SK-N-SH (cell line): ENCODE measurements around the gene PROX2. TPM values are rescaled to one million over a fixed set of nuclear protein-coding genes. Genes with fewer than 3 reads are reported as not detected.

Experiments
- CTCF ChIA-PET: fragments of 300-600, 350-600 bp; formaldehyde crosslinking; extraction: SDS; loops from one replicate; lab custom pipeline; 2021; lab: Yijun Ruan, JAX
- POLR2A ChIA-PET: fragments of 350-600 bp; sonication (Branson Sonifier 250); formaldehyde crosslinking; extraction: SDS; loops from one replicate; lab custom pipeline; 2020; ENCODE audit warnings: antibody characterized with exemption, inconsistent platforms; lab: Yijun Ruan, JAX
- DNase-seq: peaks from one replicate; pipeline ENCODE4 v3.0.0; 2012
- H2AFZ ChIP-seq: fragments of 200-600 bp; sonication (generic); 2 replicates; pipeline ENCODE4 v1.8.1; 2016; ENCODE audit warnings: antibody characterized with exemption, mild to moderate bottlenecking, low read depth
- H3F3A ChIP-seq: fragments of 200-600 bp; sonication (generic); replicated peaks from 2 replicates; pipeline ENCODE3; 2016; ENCODE audit warnings: antibody characterized with exemption, mild to moderate bottlenecking; ENCODE audit not compliant: insufficient read depth
- H3K27ac ChIP-seq, 2 experiments: fragments of 200-500 bp in 1 of 2; fragments of 200-600 bp in 1 of 2; sonication (Bioruptor generic) in 1 of 2; sonication (generic), shearing (Covaris generic) in 1 of 2; 2 replicates each; pipeline versions ENCODE4 v1.5.1 to v1.6.1; 2014 to 2016; ENCODE audit warnings: low read depth in 2 of 2, inconsistent platforms in 1 of 2, low read length in 1 of 2, mild to moderate bottlenecking in 1 of 2, mixed read lengths in 1 of 2
- H3K27me3 ChIP-seq: fragments of 200-600 bp; sonication (generic), shearing (Covaris generic); 2 replicates; pipeline ENCODE4 v1.6.1; 2016; ENCODE audit warnings: mixed run types; ENCODE audit not compliant: insufficient read depth
- H3K36me3 ChIP-seq, 2 experiments: fragments of 200-500 bp in 1 of 2; fragments of 200-600 bp in 1 of 2; sonication (Bioruptor generic) in 1 of 2; sonication (generic) in 1 of 2; replicated peaks in 1 of 2; 2 replicates each; pipeline versions ENCODE3 to v1.5.1; 2014 to 2016; ENCODE audit warnings: low read length in 1 of 2, mild to moderate bottlenecking in 1 of 2; ENCODE audit not compliant: insufficient read depth in 2 of 2, control insufficient read depth in 1 of 2
- H3K4me1 ChIP-seq, 2 experiments: fragments of 200-500 bp in 1 of 2; fragments of 200-600 bp in 1 of 2; sonication (Bioruptor generic) in 1 of 2; sonication (generic), shearing (Covaris generic) in 1 of 2; 2 replicates each; pipeline versions ENCODE4 v1.5.1 to v1.6.1; 2014 to 2016; ENCODE audit warnings: low read depth in 1 of 2, low read length in 1 of 2, mixed run types in 1 of 2; ENCODE audit not compliant: insufficient read depth in 2 of 2, control insufficient read depth in 1 of 2
- H3K4me2 ChIP-seq: fragments of 200-600 bp; sonication (generic), shearing (Covaris generic); 2 replicates; pipeline ENCODE4 v1.6.1; 2017; ENCODE audit warnings: mixed run types
- H3K4me3 ChIP-seq, 2 experiments: fragments of 200-500 bp in 1 of 2; fragments of 200-600 bp in 1 of 2; sonication (Bioruptor generic) in 1 of 2; sonication (generic), shearing (Covaris generic) in 1 of 2; 2 replicates each; pipeline versions ENCODE4 v1.5.1 to v1.8.1; 2014 to 2016; ENCODE audit warnings: low read depth in 2 of 2, inconsistent platforms in 1 of 2, low read length in 1 of 2, mild to moderate bottlenecking in 1 of 2, mixed read lengths in 1 of 2, moderate library complexity in 1 of 2
- H3K79me2 ChIP-seq: fragments of 200-600 bp; sonication (generic); 2 replicates; pipeline ENCODE4 v1.8.1; 2017; ENCODE audit warnings: mild to moderate bottlenecking; ENCODE audit not compliant: insufficient read depth
- H3K9ac ChIP-seq: fragments of 200-600 bp; sonication (generic); 2 replicates; pipeline ENCODE4 v1.6.1; 2017; ENCODE audit warnings: mixed run types
- H3K9me2 ChIP-seq: fragments of 200-600 bp; sonication (generic); 2 replicates; pipeline ENCODE4 v1.6.1; 2017; ENCODE audit warnings: mixed run types
- H3K9me3 ChIP-seq: fragments of 200-600 bp; sonication (generic); 2 replicates; pipeline ENCODE4 v1.6.1; 2017; ENCODE audit warnings: mixed run types, mild to moderate bottlenecking, moderate library complexity
- H4K20me1 ChIP-seq: fragments of 200-600 bp; sonication (generic); 2 replicates; pipeline ENCODE4 v1.6.1; 2017; ENCODE audit warnings: mild to moderate bottlenecking, mixed run types; ENCODE audit not compliant: insufficient read depth
- CTCF ChIP-seq: fragments of 200-600 bp; sonication (generic); IDR thresholded peaks from 2 replicates; pipeline ENCODE4 v1.6.1; 2017; ENCODE audit warnings: antibody characterized with exemption, mild to moderate bottlenecking, moderate library complexity
- ELF1 ChIP-seq: IDR thresholded peaks from 2 replicates; pipeline ENCODE4 v1.4.0; 2012
- EP300 ChIP-seq, 2 experiments: IDR thresholded peaks; 2 replicates each; pipeline versions ENCODE4 v1.4.0 to v1.6.1; 2012; ENCODE audit warnings: borderline replicate concordance in 1 of 2, low read depth in 1 of 2, low read length in 1 of 2
- EZH2phosphoT487 ChIP-seq: fragments of 200-600 bp; sonication (generic); IDR thresholded peaks from 2 replicates; pipeline ENCODE4 v1.6.1; 2017; ENCODE audit warnings: low read depth, mixed run types, mild to moderate bottlenecking, antibody characterized with exemption, moderate library complexity, borderline replicate concordance
- FOXJ3 ChIP-seq: sonication (generic); formaldehyde crosslinking; IDR thresholded peaks from 2 replicates; pipeline ENCODE4 v1.5.1; 2020; ENCODE audit warnings: mild to moderate bottlenecking, missing genetic modification reagents
- GABPA ChIP-seq: IDR thresholded peaks from 2 replicates; pipeline ENCODE4 v1.4.0; 2012; ENCODE audit warnings: low read depth, mild to moderate bottlenecking
- IRF3 ChIP-seq: fragments of 150-350 bp; IDR thresholded peaks from 2 replicates; pipeline ENCODE4 v1.6.1; 2016; ENCODE audit warnings: mild to moderate bottlenecking, low read depth, low read length
- JUND ChIP-seq: IDR thresholded peaks from 2 replicates; pipeline ENCODE4 v1.4.0; 2012
- MAX ChIP-seq: IDR thresholded peaks from 2 replicates; pipeline ENCODE4 v1.4.0; 2012; ENCODE audit warnings: low read depth
- MEF2A ChIP-seq: IDR thresholded peaks from 2 replicates; pipeline ENCODE4 v1.4.0; 2012; ENCODE audit warnings: low read depth, borderline replicate concordance
- NRF1 ChIP-seq: IDR thresholded peaks from 2 replicates; pipeline ENCODE4 v1.6.1; 2012; ENCODE audit warnings: low read depth, mild to moderate bottlenecking, low read length
- PBX3 ChIP-seq: IDR thresholded peaks from 2 replicates; pipeline ENCODE4; 2012
- RCOR1 ChIP-seq: fragments of 150-350 bp; IDR thresholded peaks from 2 replicates; pipeline ENCODE4 v1.6.1; 2017; ENCODE audit warnings: antibody characterized with exemption, low read length
- REST ChIP-seq: IDR thresholded peaks from 2 replicates; pipeline ENCODE4 v1.6.1; 2012; ENCODE audit warnings: mild to moderate bottlenecking, low read depth, low read length, moderate library complexity
- RFX5 ChIP-seq: IDR thresholded peaks from 2 replicates; pipeline ENCODE4 v1.6.1; 2012; ENCODE audit warnings: mild to moderate bottlenecking, improper control_type of control experiment, low read length
- SIN3A ChIP-seq: IDR thresholded peaks from 2 replicates; pipeline ENCODE4 v1.6.1; 2012; ENCODE audit warnings: low read depth, mild to moderate bottlenecking, low read length, moderate library complexity, borderline replicate concordance
- TCF12 ChIP-seq: IDR thresholded peaks from 2 replicates; pipeline ENCODE4 v1.4.0; 2012
- WGBS: methylation state at CpG from one replicate; pipeline ENCODE4 v1.1.6; 2017; ENCODE audit warnings: low lambda C conversion rate; 5-methylcytosine and 5-hydroxymethylcytosine counted together
- polyA plus RNA-seq, 3 experiments: library from polyadenylated mRNA; depleted of rRNA; stranded (reverse); fragments of >200 nt; gene quantifications; 2 replicates each; pipeline ENCODE4 v1.2.3, GENCODE V29; 2012

Gene PROX2
- polyA plus RNA-seq, 1 of the 3 experiments (the other 2 are of a cell fraction) = not detected

- WGBS = 91% methylated on average over 5 of the region's 5 CpGs
- no peaks in the 10 kb centered on the region for H3K27me3 ChIP-seq
- CTCF ChIA-PET = interaction anchor here (1.1 to 17.2 kb wide), 3 partner anchors 14 to 32 kb away, joined by 3 to 134 read pairs (median 94); no protein-coding TSS in a partner anchor
- H3K9me3 ChIP-seq = no peaks in the 10 kb centered on the region
- DNase-seq = no peak
- H4K20me1 ChIP-seq = no peaks in the 10 kb centered on the region
- H3K9me2 ChIP-seq = no peaks in the 10 kb centered on the region
- no peak overlapping the region for H3K4me3 ChIP-seq
- no peaks in the 10 kb centered on the region for H3K79me2 ChIP-seq
- no peak overlapping the region for H3K27ac ChIP-seq
- no peak overlapping the region for H3K9ac ChIP-seq
- POLR2A ChIA-PET = no interaction called here
- no peaks in the 10 kb centered on the region for H3F3A ChIP-seq
- no peaks in the 10 kb centered on the region for H3K36me3 ChIP-seq
- H3K4me1 ChIP-seq = no peaks in the 10 kb centered on the region
- no peak overlapping the region for H2AFZ ChIP-seq
- TF ChIP-seq EZH2phosphoT487 (no peak), REST (no peak), RCOR1 (no peak), IRF3 (no peak), NRF1 (no peak), TCF12 (no peak), RFX5 (no peak), ELF1 (no peak)
- H3K4me2 ChIP-seq = no peak overlapping the region
Measured at GRCh38 chr14:74875204-74875603, 741 bp downstream of the PROX2 start.

GRCh38 chr14:74871819-74872218 is 4.1 kb downstream of the PROX2 start:
- H3K9me2 ChIP-seq = no peaks in the 10 kb centered on the region
- no peaks in the 10 kb centered on the region for H3F3A ChIP-seq
- CTCF ChIA-PET = interaction anchor here (1.0 to 17.2 kb wide), 4 partner anchors 10 to 216 kb away, joined by 4 to 134 read pairs (median 52); no protein-coding TSS in a partner anchor
- no peak overlapping the region for H3K4me2 ChIP-seq
- H3K36me3 ChIP-seq = no peaks in the 10 kb centered on the region
- H2AFZ ChIP-seq = no peak overlapping the region
- no peak for DNase-seq
- H3K9me3 ChIP-seq = no peaks in the 10 kb centered on the region
- no peaks in the 10 kb centered on the region for H3K27me3 ChIP-seq
- H4K20me1 ChIP-seq = no peaks in the 10 kb centered on the region
- TF ChIP-seq EP300 (IDR thresholded peaks at IDR 0.05; ENCODE audit: borderline replicate concordance in 1 of 2, low read depth in 1 of 2, low read length in 1 of 2) (no peak), FOXJ3 (CRISPR knock-in tag) (no peak), MAX (no peak), MEF2A (no peak), PBX3 (no peak), IRF3 (no peak), GABPA (no peak), NRF1 (no peak), JUND (no peak), SIN3A (no peak), ELF1 (no peak), CTCF (no peak)
- POLR2A ChIA-PET = no interaction called here
- WGBS = 86% methylated on average over 4 of the region's 4 CpGs
- H3K27ac ChIP-seq = no peak overlapping the region
- H3K79me2 ChIP-seq = no peaks in the 10 kb centered on the region
- H3K4me3 ChIP-seq = no peak overlapping the region
- peaks cover 0 to 4% of the 10 kb centered on the region in 2 experiments; a peak in 1 of 4 replicates for H3K4me1 ChIP-seq
- no peak overlapping the region for H3K9ac ChIP-seq
